Hippocampal formation (tissue), 2 donors: Measurements from ENCODE around the gene EDNRB.
A peak's percentile ranks its signal among the peaks of the same experiment; 100 is the strongest.
"Not testable (repeated sequence)": the region's sequence is repeated elsewhere in the genome, so short reads cannot be mapped to it uniquely, and the experiment has no call there.

Experiments
- DNase-seq, 2 donors: peaks; one replicate each; lab custom pipeline; 2025; lab: John Stamatoyannopoulos, UW

EDNRB gene

GRCh38 chr13:77918391-77919245 lies at the start of gene EDNRB:
Gene EDNRB (minus strand): TSS chr13:77918831. CDS start chr13:77918573, 258 bp downstream.
- peak in 1 of 2 donors; percentile 26 for DNase-seq

DNA sequence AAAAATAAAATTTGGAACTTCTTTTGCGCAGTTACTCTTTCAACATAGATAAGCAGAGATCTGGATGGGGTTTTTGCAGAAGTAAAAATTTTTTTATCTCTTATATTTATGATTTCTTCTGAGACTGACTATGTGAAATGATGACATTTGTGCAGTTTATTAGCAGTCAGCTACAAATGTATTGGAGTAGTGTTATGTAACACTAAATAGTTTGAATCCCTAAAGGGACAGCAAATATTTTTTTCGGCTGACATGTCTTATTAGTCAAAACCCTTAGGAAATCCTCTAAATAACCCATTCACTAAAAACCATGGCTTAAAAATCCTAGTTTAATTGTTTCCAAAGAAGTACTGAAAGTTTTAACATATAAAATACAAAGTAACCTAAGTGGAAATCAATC lies 48.0 kb upstream of the EDNRB start:
- DNase-seq, result no peak

DNA sequence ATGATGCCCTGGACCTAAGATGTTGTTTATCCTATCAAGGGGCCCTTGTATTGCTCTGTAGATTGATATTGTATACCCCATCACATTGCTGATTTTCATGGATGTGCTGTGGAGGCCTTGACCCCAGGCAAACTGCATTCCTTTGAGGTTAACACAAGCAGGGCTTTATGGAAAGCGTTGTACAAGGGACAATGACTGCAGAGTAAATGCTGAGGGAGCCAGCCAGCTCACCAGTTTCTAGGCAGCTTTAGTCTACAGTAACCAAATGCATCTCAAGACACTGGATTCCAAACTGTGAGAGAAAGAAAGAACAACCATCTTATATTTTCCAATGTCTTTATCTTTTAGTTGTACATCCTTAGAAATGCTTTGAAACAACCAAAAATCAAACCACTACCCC lies 34.1 kb upstream of the EDNRB start:
- DNase-seq, result no peak

- no peak for DNase-seq
These were observed 33.6 kb upstream of the EDNRB start for GRCh38 chr13:77952276-77952675.

GRCh38 chr13:77946522-77946921 lies 27.9 kb upstream of the EDNRB start:
- no peak for DNase-seq

DNA sequence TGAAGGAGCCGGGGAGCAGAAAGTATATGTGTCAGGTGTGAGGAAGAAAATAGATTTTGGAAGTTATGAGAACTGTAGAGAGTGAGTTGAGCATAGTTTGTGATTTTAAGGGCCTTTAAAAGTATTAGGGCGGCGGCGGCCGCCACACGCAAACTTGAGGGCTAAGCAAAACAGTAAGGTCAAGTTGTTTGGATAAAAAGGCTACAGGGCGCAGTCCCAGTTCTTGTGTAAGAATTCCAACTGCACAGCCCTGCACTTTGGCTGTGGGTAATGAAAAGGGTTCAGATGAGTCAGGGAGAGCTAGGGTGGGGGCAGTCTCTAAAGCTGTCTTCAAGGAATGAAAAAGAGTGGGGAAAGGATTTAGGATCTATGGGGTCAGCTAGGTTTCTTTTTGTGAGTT lies 16.4 kb upstream of the EDNRB start:
- not testable (repeated sequence) for DNase-seq

- no peak for DNase-seq
These were observed 11.8 kb upstream of the EDNRB start for GRCh38 chr13:77930430-77930829.

GRCh38 chr13:77928909-77929308 lies 10.3 kb upstream of the EDNRB start:
- no peak for DNase-seq

- DNase-seq, result no peak
These were observed 7.0 kb upstream of the EDNRB start for GRCh38 chr13:77925616-77926015.

DNA sequence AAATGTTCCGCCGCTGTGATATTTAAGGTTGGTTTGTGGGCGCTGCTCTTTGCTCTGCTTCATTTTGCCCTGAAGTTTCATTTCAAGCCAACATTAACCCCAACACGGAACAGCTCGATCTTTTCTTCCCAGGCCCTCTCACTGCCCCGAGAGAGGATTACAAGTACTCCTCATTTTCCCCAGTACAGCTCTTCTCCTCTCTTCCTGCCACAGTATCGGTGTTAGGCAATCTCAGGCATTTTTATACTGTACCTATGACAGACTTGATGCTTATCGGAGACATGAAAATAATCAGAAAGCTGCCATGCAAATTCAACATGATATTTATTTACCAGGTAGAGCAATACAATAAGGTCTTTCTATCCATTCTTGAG lies 1.3 kb upstream of the EDNRB start:
- DNase-seq, result no peak

DNA sequence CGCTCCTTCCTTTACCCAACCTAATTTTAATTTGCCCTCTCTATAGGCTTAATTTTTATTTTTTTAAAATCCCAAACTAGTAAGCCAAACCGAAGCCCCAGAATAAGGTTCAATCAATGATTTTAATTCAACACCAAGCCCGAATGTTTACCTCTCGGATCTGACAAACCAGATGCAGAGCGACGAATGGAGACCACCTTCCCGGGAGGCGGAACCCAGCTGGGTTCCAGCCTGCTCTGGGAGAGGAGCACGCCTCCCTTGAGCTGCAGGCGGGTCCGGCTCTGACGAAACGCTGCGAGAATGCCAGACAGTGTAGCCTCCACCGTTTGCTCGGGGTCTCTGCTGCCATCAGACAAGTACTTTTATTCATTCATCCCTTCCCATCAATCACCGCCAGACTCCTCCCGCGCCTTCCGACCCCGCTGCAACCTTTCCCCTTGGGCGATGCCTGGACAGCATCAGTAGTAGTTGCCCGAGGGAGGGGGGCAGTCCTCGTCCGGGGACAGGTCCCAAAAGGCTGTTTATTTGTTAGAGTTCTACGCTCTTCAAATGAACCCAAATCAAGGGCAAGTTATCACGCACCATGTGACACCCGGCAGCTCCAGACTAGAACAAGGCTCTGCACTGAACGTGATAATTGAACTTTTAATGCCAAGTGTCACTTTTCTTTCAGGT lies 752 bp upstream of the EDNRB start:
- peak in 1 of 2 donors; percentile 10 for DNase-seq

DNA sequence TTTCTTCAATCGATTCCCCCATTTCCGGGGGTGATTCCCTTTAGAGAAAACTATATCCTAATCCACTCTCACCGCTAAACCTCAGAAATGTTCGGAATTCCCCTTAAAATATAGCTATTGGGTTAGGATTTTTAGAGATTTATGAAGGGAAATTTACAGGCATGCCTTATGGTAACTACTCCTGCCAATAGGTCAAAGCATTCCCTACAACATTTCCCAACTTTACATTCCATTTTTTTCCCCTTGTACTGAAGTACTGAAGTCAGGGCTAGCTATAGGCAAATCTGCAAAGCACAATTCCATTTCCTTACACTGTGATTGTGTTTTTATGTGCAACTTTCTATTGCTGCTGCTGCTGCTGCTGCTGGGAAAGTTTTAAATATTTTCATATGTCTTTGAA lies 2.1 kb downstream of the EDNRB start:
- no peak for DNase-seq

- DNase-seq, result no peak
These were observed 2.9 kb downstream of the EDNRB start for GRCh38 chr13:77915686-77916085.

DNA sequence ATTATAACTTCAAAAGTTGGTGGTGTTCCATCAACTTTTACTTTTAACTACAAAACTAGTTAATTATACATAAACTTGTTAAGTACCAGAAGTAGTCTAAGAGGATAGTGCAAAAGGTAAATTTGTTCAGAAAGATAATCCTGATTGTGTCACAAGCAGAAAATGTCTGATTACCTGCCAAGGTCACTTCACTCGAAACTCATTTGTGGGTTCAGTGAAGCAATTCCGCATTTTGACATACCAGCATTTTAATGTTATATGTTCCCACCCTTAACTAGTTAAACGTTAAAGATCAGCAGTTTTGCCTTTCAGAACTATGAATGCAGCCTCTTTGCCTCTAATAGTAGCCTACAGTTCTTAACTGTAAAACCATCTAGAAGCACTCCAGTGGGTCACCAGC lies 5.6 kb downstream of the EDNRB start:
- DNase-seq, result no peak

- no peak for DNase-seq
These were observed 6.9 kb downstream of the EDNRB start for GRCh38 chr13:77911751-77912150.

DNA sequence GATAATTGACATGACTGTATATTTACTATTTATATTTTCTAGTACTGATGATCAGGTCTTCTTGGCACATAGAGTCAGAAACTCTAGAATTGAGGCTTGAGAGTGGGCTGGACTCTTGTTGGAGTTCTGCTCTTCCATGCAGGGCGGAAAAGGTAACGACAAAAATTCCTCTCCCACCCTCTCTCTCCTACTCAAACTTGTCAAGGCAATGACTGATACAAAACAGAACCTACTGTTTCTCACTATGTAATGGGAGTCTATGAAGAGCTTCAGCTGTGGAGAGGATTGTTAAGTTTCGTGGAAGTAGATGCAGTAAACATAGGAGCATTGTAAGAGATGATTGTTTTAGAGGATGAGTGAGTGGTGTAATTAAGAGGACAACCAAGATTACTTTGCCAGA lies 8.8 kb downstream of the EDNRB start:
- no peak for DNase-seq

- DNase-seq, result no peak
These were observed 10.1 kb downstream of the EDNRB start for GRCh38 chr13:77908531-77908930.

- DNase-seq, result no peak
These were observed 10.8 kb downstream of the EDNRB start for GRCh38 chr13:77907666-77908341.

GRCh38 chr13:77904031-77904430 lies 14.6 kb downstream of the EDNRB start:
- DNase-seq, result no peak

DNA sequence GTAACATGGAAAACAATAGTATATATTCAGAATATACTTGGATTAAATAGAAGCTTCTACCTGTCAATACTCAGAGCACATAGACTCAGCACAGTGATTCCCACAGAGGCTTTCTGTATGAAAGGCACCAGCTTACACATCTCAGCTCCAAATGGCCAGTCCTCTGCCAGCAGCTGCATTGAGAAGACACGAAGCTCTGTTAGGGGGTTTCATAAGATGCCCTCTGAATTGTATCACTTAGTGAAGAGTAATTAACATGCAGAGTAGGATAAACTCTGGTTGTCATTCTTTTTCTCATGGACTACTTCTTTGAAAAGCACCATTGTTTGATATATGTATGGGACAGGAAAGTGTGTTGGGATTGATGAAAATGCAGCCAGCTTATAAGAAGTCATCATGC lies 15.2 kb downstream of the EDNRB start:
- no peak for DNase-seq

DNA sequence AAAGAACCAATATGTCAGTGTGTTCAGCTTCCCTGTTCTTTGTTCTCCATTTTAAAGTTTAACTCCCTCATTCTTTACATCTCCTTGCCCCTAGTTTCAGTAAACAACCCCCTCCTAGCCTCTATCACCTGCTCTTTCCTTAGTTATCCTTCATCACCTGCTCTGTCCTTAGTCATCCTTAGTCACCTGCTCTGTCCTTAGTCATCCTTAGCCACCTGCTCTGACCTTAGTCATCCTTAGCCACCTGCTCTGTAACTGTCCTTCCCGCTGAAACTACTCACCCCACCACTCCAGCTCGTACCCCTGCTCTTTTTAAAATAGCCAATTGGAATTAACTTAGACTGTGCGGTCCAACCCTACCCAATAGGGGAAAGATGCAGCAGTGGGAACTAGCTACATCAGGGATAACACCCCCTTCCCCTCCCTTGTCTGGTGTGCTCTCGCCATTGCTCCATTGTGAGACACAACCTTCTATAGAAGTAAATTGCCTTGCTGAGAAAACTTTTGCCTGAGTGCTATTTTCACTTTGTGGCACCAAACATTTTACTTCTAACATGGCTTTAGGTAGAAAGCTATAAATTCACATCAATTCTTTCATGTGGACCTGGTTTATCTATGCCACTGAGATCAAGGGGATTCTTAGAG lies 16.2 kb downstream of the EDNRB start:
- no peak for DNase-seq

GRCh38 chr13:77898097-77898496 lies 20.5 kb downstream of the EDNRB start:
- DNase-seq, result no peak
